Measurements from ENCODE around the gene HS3ST2.

DNA sequence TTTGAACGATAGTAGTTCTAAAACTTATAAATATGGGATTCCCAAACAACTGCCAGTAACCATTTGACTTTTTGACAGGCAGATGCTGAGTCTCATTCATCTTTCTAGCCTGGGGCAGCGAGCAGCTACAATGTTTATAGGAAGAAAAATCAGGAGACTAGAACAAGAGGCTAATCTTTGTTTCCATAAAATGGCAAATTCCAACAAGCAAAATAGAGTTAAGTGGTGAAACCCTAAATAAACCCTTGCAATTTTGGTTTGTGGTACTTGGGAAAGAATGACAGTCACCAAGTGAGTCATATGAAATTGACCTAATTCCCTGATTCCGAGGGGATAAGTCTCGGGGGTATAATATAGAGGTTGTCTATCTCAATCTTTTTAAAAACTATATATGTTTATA, 27.3 kb upstream of the HS3ST2 start:
- TF ChIP-seq CTCF (IDR thresholded peaks at IDR 0.05): no peak
- TF ChIP-seq POLR2A (IDR thresholded peaks at IDR 0.05): no peak

All from body of pancreas (tissue), 4 donors.